HG02970 (cell line): ENCODE data around the gene IFI35.
"Not testable (repeated sequence)": the region's sequence is repeated elsewhere in the genome, so short reads cannot be mapped to it uniquely, and the experiment has no call there.

Source experiments
- ATAC-seq: cut with Tn5 transposase; IDR thresholded peaks from one replicate; pipeline ENCODE4 v1.9.1; 2021; ENCODE audit warnings: mild to moderate bottlenecking, moderate library complexity, moderate number of reproducible peaks; ENCODE audit not compliant: unreplicated experiment, low FRiP score

IFI35 gene

GRCh38 chr17:43044024-43044423, 37.4 kb downstream of the IFI35 start:
- ATAC-seq = no peak

GRCh38 chr17:43051969-43052368, 45.4 kb downstream of the IFI35 start:
- ATAC-seq = no peak

GRCh38 chr17:43053008-43053407, 46.4 kb downstream of the IFI35 start:
- not testable (repeated sequence) for ATAC-seq

GRCh38 chr17:43056051-43056450, 49.5 kb downstream of the IFI35 start:
- no peak for ATAC-seq

DNA sequence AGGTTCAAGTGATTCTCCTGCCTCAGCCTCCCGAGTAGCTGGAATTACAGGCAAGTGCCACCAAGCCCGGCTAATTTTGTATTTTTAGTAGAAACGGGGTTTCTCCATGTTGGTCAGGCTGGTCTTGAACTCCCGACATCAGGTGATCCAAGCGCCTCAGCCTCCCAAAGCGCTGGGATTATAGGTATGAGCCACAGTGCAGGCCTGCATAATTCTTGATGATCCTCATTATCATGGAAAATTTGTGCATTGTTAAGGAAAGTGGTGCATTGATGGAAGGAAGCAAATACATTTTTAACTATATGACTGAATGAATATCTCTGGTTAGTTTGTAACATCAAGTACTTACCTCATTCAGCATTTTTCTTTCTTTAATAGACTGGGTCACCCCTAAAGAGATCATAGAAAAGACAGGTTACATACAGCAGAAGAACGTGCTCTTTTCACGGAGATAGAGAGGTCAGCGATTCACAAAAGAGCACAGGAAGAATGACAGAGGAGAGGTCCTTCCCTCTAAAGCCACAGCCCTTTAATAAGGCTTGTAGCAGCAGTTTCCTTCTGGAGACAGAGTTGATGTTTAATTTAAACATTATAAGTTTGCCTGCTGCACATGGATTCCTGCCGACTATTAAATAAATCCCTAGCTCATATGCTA, 56.5 kb downstream of the IFI35 start:
- ATAC-seq = no peak
